Lung (tissue), 12 donors: ENCODE data around the gene GOLT1A. TPM values are rescaled to one million over a fixed set of nuclear protein-coding genes. Genes with fewer than 3 reads are reported as not detected.

ENCODE experiments used
- ATAC-seq: fragments of 200-7000 bp; cut with Tn5 transposase; one replicate; pipeline ENCODE4 v1.9.1; 2020; ENCODE audit warnings: moderate number of reproducible peaks; ENCODE audit not compliant: insufficient read depth, low FRiP score
- DNase-seq, 3 donors: peaks; one replicate each; pipeline ENCODE4 v3.0.0-alpha.2; 2013 to 2017
- H3K27ac ChIP-seq, 2 donors: one replicate each; pipeline ENCODE4 v1.5.1; 2013; ENCODE audit warnings: mild to moderate bottlenecking in 2 of 2, moderate library complexity in 2 of 2, control low read depth in 1 of 2, inconsistent platforms in 1 of 2, low read depth in 1 of 2, low read length in 1 of 2
- H3K27me3 ChIP-seq, 3 donors: one replicate each; pipeline ENCODE4 v1.5.1; 2013; ENCODE audit warnings: low read length in 2 of 3; ENCODE audit not compliant: control insufficient read depth in 3 of 3, insufficient read depth in 3 of 3
- H3K36me3 ChIP-seq, 4 donors: one replicate each; pipeline ENCODE4 v1.5.1; 2013; ENCODE audit warnings: low read length in 4 of 4, mild to moderate bottlenecking in 1 of 4, moderate library complexity in 1 of 4; ENCODE audit not compliant: control insufficient read depth in 4 of 4, insufficient read depth in 4 of 4
- H3K4me1 ChIP-seq, 5 donors: one replicate each; pipeline ENCODE4 v1.5.1; 2013; ENCODE audit warnings: low read length in 5 of 5, mild to moderate bottlenecking in 2 of 5, moderate library complexity in 1 of 5; ENCODE audit not compliant: control insufficient read depth in 5 of 5, insufficient read depth in 5 of 5
- H3K4me3 ChIP-seq: one replicate; pipeline ENCODE4 v1.5.1; 2013; ENCODE audit warnings: mild to moderate bottlenecking, control low read depth, moderate library complexity
- H3K9ac ChIP-seq, 2 donors: one replicate each; pipeline ENCODE4 v1.5.1; 2013; ENCODE audit warnings: low read length in 2 of 2, control low read depth in 1 of 2; ENCODE audit not compliant: insufficient read depth in 1 of 2
- H3K9me3 ChIP-seq, 4 donors: one replicate each; pipeline ENCODE4 v1.5.1; 2013; ENCODE audit warnings: low read length in 3 of 4, mild to moderate bottlenecking in 1 of 4, moderate library complexity in 1 of 4; ENCODE audit not compliant: control insufficient read depth in 4 of 4, insufficient read depth in 3 of 4
- WGBS, 2 donors: extraction: QIAGEN DNeasy Blood & Tissue Kit; methylation state at CpG; one replicate each; pipeline ENCODE4 v1.1.7; 2013; 5-methylcytosine and 5-hydroxymethylcytosine counted together
- polyA plus RNA-seq, 2 donors: library from polyadenylated mRNA; stranded (reverse); fragments of 200-250 nt; gene quantifications; one replicate each; pipeline ENCODE4 v1.2.1, GENCODE V29; 2013
- total RNA-seq, 2 donors: library from RNA; depleted of rRNA in 1 of 2; stranded (reverse); fragments of >200 nt in 1 of 2; gene quantifications; one replicate each; pipeline ENCODE4 v1.2.1, GENCODE V29; 2014 to 2021
- TF ChIP-seq, protein P1 (sequence below): IDR thresholded peaks from 2 replicates; pipeline ENCODE4 v1.5.1; 2012; ENCODE audit warnings: mild to moderate bottlenecking; ENCODE audit errors: control extremely low read depth, extremely low read depth
- donor health status: control.
- donor health status: control.
- donor health status: Bipolar disorder and iron deficiency.
- donor health status: healthy.
- donor health status: DM: yes; HTN: yes; CAD: no.

The GOLT1A gene
- total and polyA plus RNA-seq, 4 donors, result 4.1 to 23.8 (median 7.7) TPM

- no peak overlapping the region for H3K4me3 ChIP-seq
- no peak overlapping the region for H3K9ac ChIP-seq
- H3K27me3 ChIP-seq, result peaks cover 0 to 9% (median 7%) of the 10 kb centered on the region in 3 donors
- peaks cover 0 to 6% (median 0%) of the 10 kb centered on the region in 4 donors for H3K9me3 ChIP-seq
- DNase-seq, result peak in 1 of 3 donors; percentile 50
- WGBS, 2 donors, result 76 to 93% methylated on average over 2 of the region's 2 CpGs
- no peak overlapping the region for H3K27ac ChIP-seq
- H3K36me3 ChIP-seq, result no peaks in the 10 kb centered on the region
- no peak for ATAC-seq
- H3K4me1 ChIP-seq, result peaks cover 0 to 20% (median 5%) of the 10 kb centered on the region in 5 donors
- TF ChIP-seq, protein P1, sequence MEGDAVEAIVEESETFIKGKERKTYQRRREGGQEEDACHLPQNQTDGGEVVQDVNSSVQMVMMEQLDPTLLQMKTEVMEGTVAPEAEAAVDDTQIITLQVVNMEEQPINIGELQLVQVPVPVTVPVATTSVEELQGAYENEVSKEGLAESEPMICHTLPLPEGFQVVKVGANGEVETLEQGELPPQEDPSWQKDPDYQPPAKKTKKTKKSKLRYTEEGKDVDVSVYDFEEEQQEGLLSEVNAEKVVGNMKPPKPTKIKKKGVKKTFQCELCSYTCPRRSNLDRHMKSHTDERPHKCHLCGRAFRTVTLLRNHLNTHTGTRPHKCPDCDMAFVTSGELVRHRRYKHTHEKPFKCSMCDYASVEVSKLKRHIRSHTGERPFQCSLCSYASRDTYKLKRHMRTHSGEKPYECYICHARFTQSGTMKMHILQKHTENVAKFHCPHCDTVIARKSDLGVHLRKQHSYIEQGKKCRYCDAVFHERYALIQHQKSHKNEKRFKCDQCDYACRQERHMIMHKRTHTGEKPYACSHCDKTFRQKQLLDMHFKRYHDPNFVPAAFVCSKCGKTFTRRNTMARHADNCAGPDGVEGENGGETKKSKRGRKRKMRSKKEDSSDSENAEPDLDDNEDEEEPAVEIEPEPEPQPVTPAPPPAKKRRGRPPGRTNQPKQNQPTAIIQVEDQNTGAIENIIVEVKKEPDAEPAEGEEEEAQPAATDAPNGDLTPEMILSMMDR, result no peak
Observed at GRCh38 chr1:204194080-204194479, 19.7 kb downstream of the GOLT1A start.

- Histone ChIP-seq H3K9me3 (peaks cover 0 to 6% (median 0%) of the 10 kb centered on the region in 4 donors), H3K4me3 (no peak overlapping the region), H3K27me3 (peaks cover 0 to 17% (median 10%) of the 10 kb centered on the region in 3 donors), H3K36me3 (no peaks in the 10 kb centered on the region), H3K9ac (no peak overlapping the region), H3K4me1 (peaks cover 0 to 20% (median 5%) of the 10 kb centered on the region in 5 donors), H3K27ac (no peak overlapping the region)
- no peak for ATAC-seq
- WGBS, 2 donors, result 73 to 83% methylated on average over 3 of the region's 3 CpGs
- DNase-seq, result no peak
- TF ChIP-seq, protein P1, result no peak
Observed at GRCh38 chr1:204192589-204193352, 21.0 kb downstream of the GOLT1A start.

DNA sequence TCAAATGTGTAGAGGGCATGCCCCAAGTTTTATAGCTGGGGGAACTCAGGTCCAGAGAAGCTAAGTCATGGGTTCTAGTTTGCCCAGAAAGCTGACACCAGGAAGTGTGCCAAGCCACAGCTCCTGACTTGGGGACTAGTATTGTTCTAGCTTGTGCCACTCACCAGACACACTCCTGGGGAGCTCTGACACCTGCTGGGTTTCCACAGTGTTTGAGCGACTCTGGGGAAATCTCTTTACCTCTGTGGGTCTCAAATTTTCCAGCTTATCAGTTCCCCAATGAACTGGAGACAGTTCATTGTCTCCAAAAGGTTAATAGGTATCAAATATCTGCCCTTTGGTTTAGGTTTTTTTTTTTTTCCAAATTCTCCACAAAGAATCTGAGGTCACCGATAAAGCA lies 21.7 kb downstream of the GOLT1A start:
- ATAC-seq, result no peak
- Histone ChIP-seq H3K27ac (no peak overlapping the region), H3K4me1 (peaks cover 0 to 20% (median 5%) of the 10 kb centered on the region in 5 donors), H3K36me3 (no peaks in the 10 kb centered on the region), H3K9me3 (peaks cover 0 to 6% (median 0%) of the 10 kb centered on the region in 4 donors), H3K27me3 (peaks cover 0 to 19% (median 17%) of the 10 kb centered on the region in 3 donors), H3K4me3 (no peak overlapping the region), H3K9ac (no peak overlapping the region)
- TF ChIP-seq, protein P1, result no peak
- WGBS, 2 donors, result 89 to 93% methylated on average over 2 of the region's 2 CpGs
- no peak for DNase-seq
